COLO829 (cell line): ENCODE results near the gene FIS1.
"Not testable (repeated sequence)": the region's sequence is repeated elsewhere in the genome, so short reads cannot be mapped to it uniquely, and the experiment has no call there.

Source experiments
- DNase-seq: peaks from one replicate; pipeline ENCODE4 v3.0.0; 2012; ENCODE audit warnings: low spot score

Gene FIS1

DNA sequence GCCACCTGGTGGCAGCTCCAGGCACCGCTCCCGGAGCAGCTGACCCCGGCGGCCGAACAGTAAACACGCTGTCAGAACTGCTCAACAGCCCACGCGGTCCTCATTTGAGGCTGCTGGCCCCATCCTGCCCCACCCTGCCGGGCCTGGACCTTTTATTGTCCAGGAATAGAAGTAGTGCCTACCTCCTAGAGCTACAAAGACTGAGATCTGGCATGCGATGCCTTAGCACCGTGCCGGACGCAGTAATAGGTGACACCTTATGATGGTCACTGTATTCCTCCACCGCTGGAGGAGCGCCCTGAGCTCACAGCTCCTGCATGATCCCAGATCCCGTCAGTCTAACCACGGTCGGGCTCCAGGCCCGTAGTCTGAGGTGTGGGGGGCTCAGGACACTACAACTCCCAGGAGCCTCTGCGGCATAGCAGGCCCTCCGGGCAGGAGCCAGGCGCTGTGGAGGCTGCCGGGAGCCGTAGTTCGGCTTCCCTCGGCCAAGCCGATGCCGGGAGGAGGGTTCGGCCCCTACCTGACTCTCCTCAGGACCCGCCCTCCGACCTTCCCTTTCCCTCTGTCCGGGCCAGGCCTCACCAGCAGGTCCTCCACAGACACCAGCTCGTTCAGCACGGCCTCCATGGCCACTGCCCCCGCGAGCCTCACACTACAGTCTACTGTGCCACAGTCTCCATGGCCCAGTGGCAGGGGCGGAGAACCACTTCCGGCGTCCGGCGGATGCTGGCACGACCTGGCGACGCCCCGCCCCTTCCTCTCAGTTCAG lies at the start of gene FIS1:
Gene FIS1, minus strand, starts transcription at position 707 of the 772 bp plus-strand sequence. Its CDS starts 77 bp downstream, at position 630.
- DNase-seq: peak; percentile 91

- no peak for DNase-seq
Observed at GRCh38 chr7:101294039-101294831, 49.4 kb upstream of the FIS1 start.

DNA sequence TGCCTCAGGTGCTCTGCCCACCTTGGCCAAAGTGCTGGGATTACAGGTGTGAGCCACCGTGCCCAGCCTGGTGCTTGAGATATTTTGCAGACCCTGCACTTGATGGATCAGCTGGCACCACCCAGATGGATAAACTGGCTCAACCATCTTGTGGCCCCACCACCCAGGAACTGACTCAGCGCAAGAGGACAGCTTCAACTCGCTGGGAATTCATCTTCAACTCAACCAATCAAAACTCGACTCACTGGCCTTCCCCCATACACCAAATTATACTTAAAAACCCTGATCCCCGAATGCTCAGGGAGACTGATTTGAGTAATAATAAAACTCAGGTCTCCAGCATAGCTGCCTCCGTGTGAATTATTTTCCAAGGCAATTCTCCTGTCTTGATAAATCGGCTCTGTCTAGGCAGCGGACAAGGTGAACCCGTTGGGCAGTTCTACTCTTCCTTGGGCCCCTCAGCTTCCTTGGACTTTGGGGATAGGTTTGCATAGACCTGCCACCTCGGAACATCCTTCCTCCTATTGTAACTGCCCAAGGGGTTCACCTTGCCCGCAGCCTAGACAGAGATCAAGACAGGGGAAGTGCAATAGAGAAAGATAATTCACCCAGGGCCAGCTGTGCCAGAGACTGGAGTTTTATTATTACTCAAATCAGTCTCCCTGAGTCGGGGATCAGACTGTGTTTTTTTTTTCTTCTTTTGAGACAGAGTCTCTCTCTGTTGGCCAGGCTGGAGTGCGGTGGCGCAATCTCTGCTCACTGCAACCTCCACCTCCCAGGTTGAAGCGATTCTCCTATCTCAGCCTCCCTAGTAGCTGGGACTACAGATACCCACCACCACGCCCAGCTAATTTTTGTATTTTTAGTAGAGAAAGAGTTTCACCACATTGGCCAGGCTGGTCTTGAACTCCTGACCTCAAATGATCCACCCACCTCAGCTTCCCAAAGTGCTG lies 48.5 kb upstream of the FIS1 start:
- DNase-seq: not testable (repeated sequence)

DNA sequence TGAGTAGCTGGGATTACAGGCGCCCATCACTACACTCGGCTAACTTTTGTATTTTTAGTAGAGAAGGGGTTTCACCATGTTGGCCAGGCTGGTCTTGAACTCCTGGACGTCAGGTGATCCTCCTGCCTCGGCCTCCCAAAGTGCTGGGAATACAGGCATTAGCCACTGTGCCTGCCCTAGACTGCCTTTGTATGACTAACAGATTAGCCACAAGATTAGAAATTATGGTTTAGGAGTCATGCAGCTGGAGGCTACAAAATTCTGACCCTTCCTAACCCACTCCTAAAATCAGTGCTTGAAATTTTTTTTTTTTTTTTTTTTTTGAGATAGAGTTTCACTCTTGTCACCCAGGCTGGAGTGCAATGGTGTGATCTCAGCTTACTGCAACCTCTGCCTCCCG lies 47.7 kb upstream of the FIS1 start:
- not testable (repeated sequence) for DNase-seq

GRCh38 chr7:101290186-101291037 lies 45.5 kb upstream of the FIS1 start:
- not testable (repeated sequence) for DNase-seq

GRCh38 chr7:101289687-101290086 lies 44.8 kb upstream of the FIS1 start:
- not testable (repeated sequence) for DNase-seq

DNA sequence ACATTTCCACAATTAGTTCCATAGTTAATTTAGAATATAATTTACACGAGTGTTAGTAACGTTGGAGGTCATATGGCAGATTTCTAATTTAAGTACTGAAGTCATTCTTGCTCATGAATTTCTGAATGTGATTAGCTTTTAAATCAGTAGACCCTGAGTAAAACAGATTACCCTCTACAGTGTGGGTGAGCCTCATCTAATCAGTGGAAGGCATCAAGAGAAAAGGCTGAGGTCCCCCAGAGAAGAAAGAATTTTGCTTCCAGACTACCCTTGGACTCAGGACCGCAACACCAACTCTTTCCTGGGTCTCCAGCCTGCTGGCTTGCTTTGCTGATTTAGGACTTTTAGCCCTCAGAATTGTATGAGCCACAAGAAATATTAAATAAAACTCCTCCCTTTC lies 43.6 kb upstream of the FIS1 start:
- DNase-seq: no peak

DNA sequence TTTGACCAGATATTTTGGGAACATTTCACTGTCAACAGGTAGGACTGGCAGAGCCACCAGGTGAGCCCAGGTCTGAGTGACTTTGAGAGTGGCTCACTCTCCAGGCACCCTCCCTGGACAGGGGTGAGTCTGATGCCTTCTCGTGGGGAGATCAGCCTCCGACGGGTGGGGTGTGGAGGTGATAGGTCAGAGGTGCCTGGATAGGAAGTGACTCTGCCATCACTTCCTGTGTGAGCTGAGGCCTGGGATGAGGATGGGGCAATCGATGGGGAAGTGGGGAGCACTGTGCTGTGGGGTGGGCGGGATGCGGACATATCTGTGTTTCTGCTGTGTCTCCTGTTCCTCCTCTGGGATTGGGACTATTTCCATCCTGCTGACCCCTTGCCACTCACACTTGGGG lies 42.2 kb upstream of the FIS1 start:
- no peak for DNase-seq

- not testable (repeated sequence) for DNase-seq
Observed at GRCh38 chr7:101285880-101286279, 41.0 kb upstream of the FIS1 start.

GRCh38 chr7:101285171-101285570 lies 40.3 kb upstream of the FIS1 start:
- no peak for DNase-seq

DNA sequence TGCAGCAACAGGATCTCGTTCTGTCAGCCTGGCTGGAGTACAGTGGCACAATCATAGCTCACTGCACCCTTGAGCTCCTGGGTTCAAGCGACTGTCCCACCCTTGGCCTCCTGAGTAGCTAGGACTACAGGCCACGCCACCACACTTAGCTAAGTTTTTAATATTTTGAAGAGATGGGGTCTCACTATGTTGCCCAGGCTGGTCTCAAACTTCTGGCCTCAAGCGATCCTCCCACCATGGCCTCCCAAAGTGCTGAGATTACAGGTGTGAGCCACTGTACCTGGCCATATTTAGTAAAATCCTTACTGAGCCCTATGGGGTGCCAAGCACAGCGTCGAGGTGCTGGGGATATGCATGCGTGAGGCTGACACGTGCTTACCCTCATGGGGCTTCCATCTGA lies 36.0 kb upstream of the FIS1 start:
- not testable (repeated sequence) for DNase-seq

DNA sequence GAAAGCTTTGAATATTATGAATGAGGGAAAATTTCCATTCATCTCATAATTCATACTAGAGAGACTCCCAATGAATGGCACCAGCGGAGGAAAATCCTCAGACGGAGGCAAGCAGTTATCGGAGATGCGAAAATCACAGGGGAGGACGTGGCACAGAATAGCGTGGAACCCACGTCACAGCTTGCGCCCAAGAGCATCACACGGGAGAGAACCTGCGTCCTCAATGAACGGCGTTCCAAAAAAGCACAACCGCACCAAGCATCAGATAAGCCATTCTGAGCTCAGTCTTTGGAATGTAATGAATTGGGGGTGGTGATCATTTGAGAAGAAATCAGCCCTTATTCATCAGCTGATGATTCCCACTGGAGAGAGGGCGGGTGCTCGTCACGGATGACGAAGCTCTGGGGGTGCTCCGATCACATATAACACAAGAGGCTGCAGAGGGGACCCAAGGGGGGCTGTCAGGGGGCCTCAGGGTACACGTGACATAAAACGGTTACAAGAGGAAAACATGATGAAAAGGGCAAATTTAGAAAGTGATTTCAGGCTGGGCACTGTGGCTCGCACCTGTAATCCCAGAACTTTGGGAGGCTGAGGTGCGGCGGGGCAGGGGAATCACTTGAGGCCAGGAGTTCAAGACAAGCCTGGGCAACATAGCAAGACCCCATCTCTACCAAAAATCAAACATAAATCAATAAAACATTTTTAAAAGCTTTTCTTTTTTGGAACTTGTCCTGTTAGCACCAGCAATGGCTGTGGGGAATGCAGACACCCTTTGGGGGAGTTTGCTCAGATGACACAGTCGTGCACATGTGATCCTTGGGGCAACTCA lies 33.8 kb upstream of the FIS1 start:
- DNase-seq: no peak

GRCh38 chr7:101277155-101277554 lies 32.3 kb upstream of the FIS1 start:
- DNase-seq: no peak

DNA sequence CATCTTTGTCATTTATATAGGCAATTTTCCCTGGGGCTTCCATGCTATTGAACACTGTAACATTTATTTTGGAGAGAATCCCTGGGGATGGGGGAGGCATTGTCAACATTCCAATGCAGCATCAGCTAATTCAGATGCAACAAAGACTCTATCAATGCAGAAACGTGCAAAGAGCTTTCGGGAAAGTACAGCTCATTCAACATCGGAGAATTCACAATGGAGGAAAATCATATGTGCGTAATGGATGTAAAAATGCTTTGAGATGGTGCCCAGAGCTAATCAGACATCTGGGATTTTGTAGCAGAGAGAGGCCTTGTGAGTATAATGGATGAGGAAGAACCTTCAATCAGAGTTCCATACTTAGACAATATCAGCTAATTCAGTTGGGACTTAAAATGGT lies 28.3 kb upstream of the FIS1 start:
- peak; percentile 42 for DNase-seq

- DNase-seq: peak; percentile 86
Observed at GRCh38 chr7:101271021-101271420, 26.1 kb upstream of the FIS1 start.

GRCh38 chr7:101269664-101270063 lies 24.8 kb upstream of the FIS1 start:
- DNase-seq: no peak

GRCh38 chr7:101265622-101266516 lies 21.0 kb upstream of the FIS1 start:
- DNase-seq: no peak

DNA sequence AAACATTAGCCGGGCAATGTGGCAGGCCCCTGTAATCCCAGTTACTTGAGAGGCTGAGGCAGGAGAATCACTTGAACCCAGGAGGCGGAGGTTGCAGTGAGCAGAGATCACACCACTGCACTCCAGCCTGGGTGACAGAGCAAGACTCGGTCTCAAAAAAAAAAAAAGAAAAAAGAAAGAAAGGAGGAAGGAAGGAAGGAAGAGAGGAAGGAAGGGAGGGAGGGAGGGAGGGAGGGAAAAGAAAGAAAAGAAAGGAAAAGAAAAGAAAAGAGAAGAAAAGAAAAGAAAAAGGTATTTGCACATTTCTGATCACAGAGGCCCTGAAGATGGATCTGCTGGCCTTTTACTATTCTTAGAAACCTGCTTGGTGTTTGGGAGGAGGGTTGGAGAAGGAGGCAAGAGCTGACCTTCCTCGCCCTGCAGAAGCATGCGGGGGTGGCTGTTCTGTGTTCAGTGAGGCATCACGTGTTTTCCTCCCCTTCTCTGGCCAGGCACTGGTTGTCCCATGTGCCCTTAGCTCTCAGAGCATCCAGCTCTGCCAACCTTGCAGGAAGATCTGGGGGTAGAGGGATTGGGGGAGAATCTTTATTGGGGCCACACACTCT lies 19.3 kb upstream of the FIS1 start:
- DNase-seq: peak; percentile 39

- DNase-seq: peak; percentile 74
Observed at GRCh38 chr7:101258243-101258731, 13.4 kb upstream of the FIS1 start.
